Melanocyte of skin (primary cell): ENCODE results near the gene DYNC1I1. TPM values are rescaled to one million over a fixed set of nuclear protein-coding genes. Genes with fewer than 3 reads are reported as not detected.

Experiments
- total RNA-seq, 2 donors: library from RNA; depleted of rRNA; stranded (reverse); fragments of >200 nt; gene quantifications; 2 replicates each; pipeline ENCODE4 v1.2.3, GENCODE V29; 2012

Gene DYNC1I1
- total RNA-seq: 1 to 10 TPM in 1 of 2 donors, under 1 TPM in 1; 1.00 to 3.4 TPM

DNA sequence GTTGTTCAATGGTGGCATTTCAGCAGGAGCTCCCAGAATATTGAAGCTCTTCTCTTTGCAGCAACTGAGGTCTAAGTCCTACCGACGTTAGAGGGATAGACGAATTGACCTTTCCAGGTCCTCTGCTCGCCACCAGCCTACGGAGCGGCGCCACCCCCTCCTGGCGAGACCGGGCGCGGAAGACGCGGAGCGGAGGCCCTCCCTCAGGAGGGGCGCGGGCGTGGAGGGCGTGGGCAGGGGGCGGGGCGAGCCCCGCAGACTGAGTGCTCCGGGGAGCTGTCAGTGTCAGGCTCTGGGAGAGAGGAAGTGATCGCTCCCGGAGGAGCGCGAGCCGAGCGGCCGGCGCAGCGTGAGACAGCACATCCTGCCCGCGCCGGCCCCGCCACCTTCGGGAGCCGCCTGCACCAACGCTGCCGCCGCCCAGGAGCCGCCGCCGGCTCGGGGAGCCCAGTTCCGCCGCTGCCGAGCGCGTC lies at the start of gene DYNC1I1:
Gene DYNC1I1 (plus strand): TSS at position 257 of the 473 bp plus-strand sequence. CDS start 32,176 bp downstream, outside the sequence.

Other genes with a start within 250 kb of the DYNC1I1 start
- gene PDK4, start 176.0 kb upstream of the DYNC1I1 start, total RNA-seq: 10 to 100 TPM in 1 of 2 donors, 1 to 10 TPM in 1; 1.7 to 15.0 TPM